ENCODE measurements around the gene ABCA12.

DNA sequence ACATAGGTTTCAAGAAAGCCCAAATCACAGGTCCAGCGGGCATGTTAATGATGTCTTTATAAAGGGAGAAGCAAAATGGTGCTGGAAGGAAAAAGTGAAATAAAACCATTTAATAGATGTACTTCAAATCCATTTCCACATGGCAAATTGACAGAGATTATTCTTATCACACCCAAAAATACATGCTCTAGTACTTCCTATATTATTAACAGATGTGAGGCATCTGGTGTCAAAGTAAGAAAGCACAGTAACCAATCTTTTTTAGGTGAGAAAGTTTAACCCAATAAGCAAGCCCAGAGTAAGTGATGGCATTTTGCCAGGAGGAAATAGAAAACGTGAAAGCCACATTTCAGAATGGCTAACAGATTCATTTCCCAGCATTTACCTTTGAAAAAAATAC is 128.0 kb downstream of the ABCA12 start:
- TF ChIP-seq SUZ12 (IDR thresholded peaks at IDR 0.05; ENCODE audit: low read length) (no peak), YY1 (IDR thresholded peaks at IDR 0.05; ENCODE audit: low read depth, low read length) (no peak), POLR2A (IDR thresholded peaks at IDR 0.05; ENCODE audit: control extremely low read depth in 1 of 2, low read depth in 2 of 2, low read length in 2 of 2) (no peak), EZH2 (IDR thresholded peaks at IDR 0.05; ENCODE audit: low read depth, low read length, severe bottlenecking) (no peak), ZNF274 (IDR thresholded peaks at IDR 0.05; ENCODE audit: borderline replicate concordance, extremely low read depth, low read length) (no peak), JUND (IDR thresholded peaks at IDR 0.05; ENCODE audit: low read length) (no peak), NRF1 (IDR thresholded peaks at IDR 0.05; ENCODE audit: low read depth, low read length) (no peak)
- TF ChIP-seq, protein P1, sequence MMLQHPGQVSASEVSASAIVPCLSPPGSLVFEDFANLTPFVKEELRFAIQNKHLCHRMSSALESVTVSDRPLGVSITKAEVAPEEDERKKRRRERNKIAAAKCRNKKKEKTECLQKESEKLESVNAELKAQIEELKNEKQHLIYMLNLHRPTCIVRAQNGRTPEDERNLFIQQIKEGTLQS (IDR thresholded peaks at IDR 0.05; ENCODE audit: insufficient read depth, low read depth, low read length), result no peak
- TF ChIP-seq, protein P2, sequence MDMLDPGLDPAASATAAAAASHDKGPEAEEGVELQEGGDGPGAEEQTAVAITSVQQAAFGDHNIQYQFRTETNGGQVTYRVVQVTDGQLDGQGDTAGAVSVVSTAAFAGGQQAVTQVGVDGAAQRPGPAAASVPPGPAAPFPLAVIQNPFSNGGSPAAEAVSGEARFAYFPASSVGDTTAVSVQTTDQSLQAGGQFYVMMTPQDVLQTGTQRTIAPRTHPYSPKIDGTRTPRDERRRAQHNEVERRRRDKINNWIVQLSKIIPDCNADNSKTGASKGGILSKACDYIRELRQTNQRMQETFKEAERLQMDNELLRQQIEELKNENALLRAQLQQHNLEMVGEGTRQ (IDR thresholded peaks at IDR 0.05; ENCODE audit: low read length), result no peak
- TF ChIP-seq, protein P3, sequence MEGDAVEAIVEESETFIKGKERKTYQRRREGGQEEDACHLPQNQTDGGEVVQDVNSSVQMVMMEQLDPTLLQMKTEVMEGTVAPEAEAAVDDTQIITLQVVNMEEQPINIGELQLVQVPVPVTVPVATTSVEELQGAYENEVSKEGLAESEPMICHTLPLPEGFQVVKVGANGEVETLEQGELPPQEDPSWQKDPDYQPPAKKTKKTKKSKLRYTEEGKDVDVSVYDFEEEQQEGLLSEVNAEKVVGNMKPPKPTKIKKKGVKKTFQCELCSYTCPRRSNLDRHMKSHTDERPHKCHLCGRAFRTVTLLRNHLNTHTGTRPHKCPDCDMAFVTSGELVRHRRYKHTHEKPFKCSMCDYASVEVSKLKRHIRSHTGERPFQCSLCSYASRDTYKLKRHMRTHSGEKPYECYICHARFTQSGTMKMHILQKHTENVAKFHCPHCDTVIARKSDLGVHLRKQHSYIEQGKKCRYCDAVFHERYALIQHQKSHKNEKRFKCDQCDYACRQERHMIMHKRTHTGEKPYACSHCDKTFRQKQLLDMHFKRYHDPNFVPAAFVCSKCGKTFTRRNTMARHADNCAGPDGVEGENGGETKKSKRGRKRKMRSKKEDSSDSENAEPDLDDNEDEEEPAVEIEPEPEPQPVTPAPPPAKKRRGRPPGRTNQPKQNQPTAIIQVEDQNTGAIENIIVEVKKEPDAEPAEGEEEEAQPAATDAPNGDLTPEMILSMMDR (IDR thresholded peaks at IDR 0.05; ENCODE audit: control extremely low read depth in 1 of 3, insufficient read depth in 1 of 3, low read depth in 1 of 3, low read length in 3 of 3), result no peak
- TF ChIP-seq, protein P4, sequence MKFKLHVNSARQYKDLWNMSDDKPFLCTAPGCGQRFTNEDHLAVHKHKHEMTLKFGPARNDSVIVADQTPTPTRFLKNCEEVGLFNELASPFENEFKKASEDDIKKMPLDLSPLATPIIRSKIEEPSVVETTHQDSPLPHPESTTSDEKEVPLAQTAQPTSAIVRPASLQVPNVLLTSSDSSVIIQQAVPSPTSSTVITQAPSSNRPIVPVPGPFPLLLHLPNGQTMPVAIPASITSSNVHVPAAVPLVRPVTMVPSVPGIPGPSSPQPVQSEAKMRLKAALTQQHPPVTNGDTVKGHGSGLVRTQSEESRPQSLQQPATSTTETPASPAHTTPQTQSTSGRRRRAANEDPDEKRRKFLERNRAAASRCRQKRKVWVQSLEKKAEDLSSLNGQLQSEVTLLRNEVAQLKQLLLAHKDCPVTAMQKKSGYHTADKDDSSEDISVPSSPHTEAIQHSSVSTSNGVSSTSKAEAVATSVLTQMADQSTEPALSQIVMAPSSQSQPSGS (IDR thresholded peaks at IDR 0.05; ENCODE audit: low read length), result no peak
